T-helper 1 cell (primary cell): ENCODE data around the gene DRD4.

Source experiments
- DNase-seq, 5 donors: peaks; one replicate each; pipeline ENCODE4 v3.0.0-alpha.2; 2012 to 2020

DRD4 gene

GRCh38 chr11:623349-623869 lies 13.7 kb upstream of the DRD4 start:
- no peak for DNase-seq

GRCh38 chr11:623999-624704 lies 12.9 kb upstream of the DRD4 start:
- DNase-seq, result peak in 1 of 5 donors; percentile 1

GRCh38 chr11:624705-625635 lies 12.1 kb upstream of the DRD4 start, which contains the start of gene CDHR5:
Gene CDHR5, minus strand, starts transcription at chr11:624955. Its CDS starts 53 bp downstream, at chr11:624902.
- DNase-seq, result peak in 2 of 5 donors; percentile 1 to 15

GRCh38 chr11:625636-626268 lies 11.3 kb upstream of the DRD4 start:
- DNase-seq, result peak in 2 of 5 donors; percentile 1 to 14

GRCh38 chr11:626475-627307 lies 10.4 kb upstream of the DRD4 start, which contains the start of gene SCT:
Gene SCT, minus strand, starts transcription at chr11:627181. Its CDS starts 38 bp downstream, at chr11:627143.
- peak in 2 of 5 donors; percentile 1 to 12 for DNase-seq

- DNase-seq, result no peak
These were observed 9.8 kb upstream of the DRD4 start for GRCh38 chr11:627308-627576.

- DNase-seq, result peak in 1 of 5 donors; percentile 13
These were observed 9.0 kb upstream of the DRD4 start for GRCh38 chr11:628056-628455.

GRCh38 chr11:629237-629583 lies 7.9 kb upstream of the DRD4 start:
- DNase-seq, result peak in 1 of 5 donors; percentile 2

- DNase-seq, result no peak
These were observed 6.2 kb upstream of the DRD4 start for GRCh38 chr11:630871-631270.

GRCh38 chr11:635945-636510 lies 1.0 kb upstream of the DRD4 start:
- no peak for DNase-seq

GRCh38 chr11:637333-637592 lies 194 bp downstream of the DRD4 start:
- no peak for DNase-seq

- DNase-seq, result no peak
These were observed 788 bp downstream of the DRD4 start for GRCh38 chr11:637593-638521.

GRCh38 chr11:638631-639331 lies 1.7 kb downstream of the DRD4 start:
- no peak for DNase-seq

GRCh38 chr11:639332-639955 lies 2.4 kb downstream of the DRD4 start:
- no peak for DNase-seq

- DNase-seq, result no peak
These were observed 3.1 kb downstream of the DRD4 start for GRCh38 chr11:640021-640706.

GRCh38 chr11:641806-642370 lies 4.8 kb downstream of the DRD4 start:
- no peak for DNase-seq

GRCh38 chr11:643366-643765 lies 6.3 kb downstream of the DRD4 start:
- DNase-seq, result no peak

GRCh38 chr11:643849-644738 lies 7.0 kb downstream of the DRD4 start:
- no peak for DNase-seq
